ENCODE results near the gene CDH20.

The CDH20 gene

GRCh38 chr18:61530681-61531080 is 197.5 kb downstream of the CDH20 start:
- no peaks in the 10 kb centered on the region for H3K36me3 ChIP-seq (ENCODE audit: insufficient read depth, low read length)
- no peak overlapping the region for H2AFZ ChIP-seq (ENCODE audit: low read depth, low read length)
- no peaks in the 10 kb centered on the region for H3K9me3 ChIP-seq (ENCODE audit: low read length)
- H3K27me3 ChIP-seq (ENCODE audit: insufficient read depth, low read length): no peaks in the 10 kb centered on the region
- no peak overlapping the region for H3K4me3 ChIP-seq (ENCODE audit: low read length)
- H3K4me1 ChIP-seq (ENCODE audit: insufficient read depth, low read length): peaks cover 6% of the 10 kb centered on the region

- Histone ChIP-seq H3K4me1 (ENCODE audit: insufficient read depth, low read length) (peaks cover 6% of the 10 kb centered on the region), H3K36me3 (ENCODE audit: insufficient read depth, low read length) (no peaks in the 10 kb centered on the region), H3K9me3 (ENCODE audit: low read length) (no peaks in the 10 kb centered on the region), H2AFZ (ENCODE audit: low read depth, low read length) (no peak overlapping the region), H3K4me3 (ENCODE audit: low read length) (no peak overlapping the region), H3K27me3 (ENCODE audit: insufficient read depth, low read length) (no peaks in the 10 kb centered on the region)
Measured at GRCh38 chr18:61531182-61531581, 198.0 kb downstream of the CDH20 start.

- Histone ChIP-seq H3K4me3 (ENCODE audit: low read length) (no peak overlapping the region), H2AFZ (ENCODE audit: low read depth, low read length) (no peak overlapping the region), H3K36me3 (ENCODE audit: insufficient read depth, low read length) (no peaks in the 10 kb centered on the region), H3K27me3 (ENCODE audit: insufficient read depth, low read length) (no peaks in the 10 kb centered on the region), H3K4me1 (ENCODE audit: insufficient read depth, low read length) (peaks cover 6% of the 10 kb centered on the region), H3K9me3 (ENCODE audit: low read length) (no peaks in the 10 kb centered on the region)
Measured at GRCh38 chr18:61531891-61532290, 198.7 kb downstream of the CDH20 start.

GRCh38 chr18:61535401-61535800 is 202.2 kb downstream of the CDH20 start:
- Histone ChIP-seq H3K4me3 (ENCODE audit: low read length) (no peak overlapping the region), H2AFZ (ENCODE audit: low read depth, low read length) (no peak overlapping the region)

DNA sequence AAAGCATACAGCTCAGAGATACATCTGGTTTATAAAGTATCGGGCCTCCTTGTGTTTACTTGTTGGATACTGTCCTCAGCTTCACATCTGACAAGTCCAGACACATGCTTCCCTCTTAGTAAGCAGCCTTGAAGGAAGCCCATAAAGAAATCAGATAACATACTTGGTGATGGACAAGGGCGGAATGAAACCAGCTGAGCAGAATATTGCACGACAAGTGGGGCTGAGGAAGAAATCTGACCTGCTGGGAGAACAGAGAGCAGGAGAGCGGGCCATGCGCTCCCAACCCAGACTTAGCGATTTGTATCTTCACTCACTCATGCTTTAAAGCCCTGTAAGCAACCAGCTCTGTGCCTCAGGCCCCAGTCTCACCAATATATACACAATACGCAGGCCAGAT is 208.4 kb downstream of the CDH20 start:
- Histone ChIP-seq H3K4me3 (ENCODE audit: low read length) (no peak overlapping the region), H3K36me3 (ENCODE audit: insufficient read depth, low read length) (no peaks in the 10 kb centered on the region), H3K4me1 (ENCODE audit: insufficient read depth, low read length) (peaks cover 7% of the 10 kb centered on the region), H3K9me3 (ENCODE audit: low read length) (no peaks in the 10 kb centered on the region), H2AFZ (ENCODE audit: low read depth, low read length) (no peak overlapping the region), H3K27me3 (ENCODE audit: insufficient read depth, low read length) (no peaks in the 10 kb centered on the region)

More at GRCh38 chr18:61535401-61535800, 202.2 kb downstream of the CDH20 start:
- Histone ChIP-seq H3K36me3 (ENCODE audit: insufficient read depth, low read length) (no peaks in the 10 kb centered on the region), H3K27me3 (ENCODE audit: insufficient read depth, low read length) (no peaks in the 10 kb centered on the region), H3K4me1 (ENCODE audit: insufficient read depth, low read length) (no peaks in the 10 kb centered on the region), H3K9me3 (ENCODE audit: low read length) (no peaks in the 10 kb centered on the region)

DNA sequence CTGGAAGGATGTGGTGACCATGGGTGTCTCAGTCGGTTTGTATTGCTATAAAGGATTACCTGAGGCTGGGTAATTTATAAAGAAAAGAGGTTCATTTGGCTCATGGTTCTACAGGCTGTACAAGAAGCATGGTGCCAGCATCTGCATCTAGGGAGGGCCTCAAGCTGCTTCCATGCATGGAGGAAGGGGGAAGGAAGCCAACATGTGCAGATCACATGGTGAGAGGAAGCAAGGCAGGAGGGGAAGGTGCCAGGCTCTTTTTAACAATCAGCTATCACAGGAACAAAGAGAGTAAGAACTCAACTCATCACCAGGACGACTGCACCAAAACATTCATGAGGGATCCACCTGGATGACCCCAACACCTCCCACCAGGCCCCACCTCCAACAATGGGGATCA is 209.4 kb downstream of the CDH20 start:
- no peaks in the 10 kb centered on the region for H3K36me3 ChIP-seq (ENCODE audit: insufficient read depth, low read length)
- no peak overlapping the region for H3K4me3 ChIP-seq (ENCODE audit: low read length)
- H2AFZ ChIP-seq (ENCODE audit: low read depth, low read length): no peak overlapping the region
- H3K9me3 ChIP-seq (ENCODE audit: low read length): no peaks in the 10 kb centered on the region
- no peaks in the 10 kb centered on the region for H3K27me3 ChIP-seq (ENCODE audit: insufficient read depth, low read length)
- H3K4me1 ChIP-seq (ENCODE audit: insufficient read depth, low read length): peaks cover 7% of the 10 kb centered on the region

- no peaks in the 10 kb centered on the region for H3K9me3 ChIP-seq (ENCODE audit: low read length)
- peaks cover 7% of the 10 kb centered on the region for H3K4me1 ChIP-seq (ENCODE audit: insufficient read depth, low read length)
- no peak overlapping the region for H3K4me3 ChIP-seq (ENCODE audit: low read length)
- H2AFZ ChIP-seq (ENCODE audit: low read depth, low read length): no peak overlapping the region
- no peaks in the 10 kb centered on the region for H3K36me3 ChIP-seq (ENCODE audit: insufficient read depth, low read length)
- H3K27me3 ChIP-seq (ENCODE audit: insufficient read depth, low read length): no peaks in the 10 kb centered on the region
Measured at GRCh38 chr18:61543518-61543917, 210.3 kb downstream of the CDH20 start.

- Histone ChIP-seq H2AFZ (ENCODE audit: low read depth, low read length) (no peak overlapping the region), H3K36me3 (ENCODE audit: insufficient read depth, low read length) (no peaks in the 10 kb centered on the region), H3K9me3 (ENCODE audit: low read length) (no peaks in the 10 kb centered on the region), H3K27me3 (ENCODE audit: insufficient read depth, low read length) (no peaks in the 10 kb centered on the region), H3K4me1 (ENCODE audit: insufficient read depth, low read length) (peaks cover 8% of the 10 kb centered on the region), H3K4me3 (ENCODE audit: low read length) (no peak overlapping the region)
Measured at GRCh38 chr18:61544178-61544577, 210.9 kb downstream of the CDH20 start.

DNA sequence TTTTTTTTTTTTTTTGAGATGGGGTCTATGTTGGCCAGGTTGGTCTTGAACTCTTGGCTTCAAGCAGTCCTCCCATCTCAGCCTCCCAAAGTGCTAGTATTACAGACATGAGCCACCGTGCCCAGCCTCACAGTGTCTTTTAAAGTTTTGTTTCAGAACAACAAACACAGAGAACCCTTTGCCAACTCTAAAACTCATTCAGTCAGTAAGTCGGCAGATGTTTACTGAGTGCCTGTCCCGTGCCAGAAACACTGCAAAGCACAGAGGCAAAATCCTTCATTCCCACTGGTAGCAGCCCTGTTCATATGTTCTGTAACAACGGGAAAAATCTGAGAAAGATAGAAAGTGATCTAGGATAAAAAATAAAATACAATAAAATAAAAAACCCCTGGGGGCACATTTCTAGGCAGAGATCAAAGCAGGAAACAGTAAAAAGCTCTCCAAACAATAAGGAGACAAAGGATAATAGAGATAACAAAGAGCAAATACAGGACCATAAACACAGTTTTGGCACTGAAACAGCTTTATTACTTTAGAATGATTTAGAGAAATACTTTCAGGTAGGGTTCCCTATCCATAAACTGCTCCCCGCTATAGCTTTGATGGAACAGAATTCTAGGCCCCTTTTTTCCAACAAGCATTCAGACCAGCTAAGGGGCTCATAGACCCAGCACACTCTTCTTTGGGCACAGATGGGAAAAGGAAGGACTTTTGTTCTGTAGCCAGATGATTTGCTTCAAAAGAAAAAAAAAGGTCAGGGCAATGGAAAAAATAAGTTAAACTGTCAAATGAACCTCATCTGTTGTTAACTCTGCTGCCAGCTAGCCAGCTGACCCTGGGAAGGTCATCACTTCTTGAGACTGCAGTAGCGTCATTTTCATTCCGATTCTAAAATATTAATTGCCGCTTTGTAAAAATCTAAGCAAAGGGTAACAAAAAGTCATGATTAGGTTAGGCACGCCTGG is 212.3 kb downstream of the CDH20 start:
- Histone ChIP-seq H3K4me3 (ENCODE audit: low read length) (no peak overlapping the region), H3K27me3 (ENCODE audit: insufficient read depth, low read length) (no peaks in the 10 kb centered on the region), H3K4me1 (ENCODE audit: insufficient read depth, low read length) (peaks cover 12% of the 10 kb centered on the region), H2AFZ (ENCODE audit: low read depth, low read length) (no peak overlapping the region), H3K36me3 (ENCODE audit: insufficient read depth, low read length) (no peaks in the 10 kb centered on the region), H3K9me3 (ENCODE audit: low read length) (no peaks in the 10 kb centered on the region)

GRCh38 chr18:61546590-61546989 is 213.4 kb downstream of the CDH20 start:
- Histone ChIP-seq H3K9me3 (ENCODE audit: low read length) (no peaks in the 10 kb centered on the region), H3K4me1 (ENCODE audit: insufficient read depth, low read length) (peaks cover 12% of the 10 kb centered on the region), H3K4me3 (ENCODE audit: low read length) (no peak overlapping the region), H2AFZ (ENCODE audit: low read depth, low read length) (no peak overlapping the region), H3K36me3 (ENCODE audit: insufficient read depth, low read length) (no peaks in the 10 kb centered on the region), H3K27me3 (ENCODE audit: insufficient read depth, low read length) (no peaks in the 10 kb centered on the region)

DNA sequence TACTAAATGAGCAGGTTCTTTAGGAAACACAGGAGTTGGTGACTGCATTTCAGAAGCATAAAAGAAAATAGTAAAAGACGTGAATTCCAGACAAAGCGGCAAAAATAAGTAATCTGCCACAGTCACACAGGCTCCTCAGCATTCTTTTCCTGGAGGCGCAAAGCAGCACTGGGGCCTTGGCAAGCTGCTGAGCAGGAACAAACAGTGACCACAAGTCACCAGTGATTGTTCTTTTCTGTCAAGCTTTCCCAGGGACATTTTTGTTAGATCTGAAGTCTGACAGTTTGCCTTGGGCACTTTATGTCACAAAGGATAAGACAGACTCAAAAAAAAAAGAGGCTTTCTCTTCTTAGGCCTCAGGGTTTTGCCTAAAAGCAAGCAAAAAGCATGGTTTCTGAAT is 216.2 kb downstream of the CDH20 start:
- Histone ChIP-seq H3K27me3 (ENCODE audit: insufficient read depth, low read length) (no peaks in the 10 kb centered on the region), H2AFZ (ENCODE audit: low read depth, low read length) (no peak overlapping the region), H3K36me3 (ENCODE audit: insufficient read depth, low read length) (no peaks in the 10 kb centered on the region), H3K9me3 (ENCODE audit: low read length) (no peaks in the 10 kb centered on the region), H3K4me3 (ENCODE audit: low read length) (no peak overlapping the region), H3K4me1 (ENCODE audit: insufficient read depth, low read length) (peaks cover 8% of the 10 kb centered on the region)

GRCh38 chr18:61549889-61550288 is 216.7 kb downstream of the CDH20 start:
- no peaks in the 10 kb centered on the region for H3K27me3 ChIP-seq (ENCODE audit: insufficient read depth, low read length)
- H3K36me3 ChIP-seq (ENCODE audit: insufficient read depth, low read length): no peaks in the 10 kb centered on the region
- H3K4me3 ChIP-seq (ENCODE audit: low read length): no peak overlapping the region
- no peak overlapping the region for H2AFZ ChIP-seq (ENCODE audit: low read depth, low read length)
- H3K4me1 ChIP-seq (ENCODE audit: insufficient read depth, low read length): peaks cover 7% of the 10 kb centered on the region
- H3K9me3 ChIP-seq (ENCODE audit: low read length): no peaks in the 10 kb centered on the region

DNA sequence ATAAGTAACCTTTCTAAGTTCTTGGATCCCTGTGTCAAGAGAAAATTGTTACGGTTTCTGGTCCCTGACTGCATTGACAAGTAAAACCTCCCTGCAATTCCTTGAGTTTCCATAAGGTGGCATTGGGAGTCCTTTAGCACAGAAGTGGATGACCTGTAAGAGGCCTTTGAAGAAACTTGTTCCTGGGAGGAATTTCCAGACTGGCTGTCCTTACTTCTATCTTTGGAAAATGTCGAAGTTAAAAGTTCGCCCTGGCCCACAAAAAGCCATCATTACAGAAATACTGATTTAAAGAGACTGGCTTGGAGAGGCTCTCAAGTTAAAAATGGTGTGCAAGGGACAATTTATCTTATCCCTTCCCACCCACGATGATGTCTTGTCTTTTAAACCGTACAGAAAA is 218.4 kb downstream of the CDH20 start:
- H3K27me3 ChIP-seq (ENCODE audit: insufficient read depth, low read length): no peaks in the 10 kb centered on the region
- H3K4me3 ChIP-seq (ENCODE audit: low read length): no peak overlapping the region
- H2AFZ ChIP-seq (ENCODE audit: low read depth, low read length): no peak overlapping the region
- H3K4me1 ChIP-seq (ENCODE audit: insufficient read depth, low read length): peaks cover 7% of the 10 kb centered on the region
- no peaks in the 10 kb centered on the region for H3K36me3 ChIP-seq (ENCODE audit: insufficient read depth, low read length)
- H3K9me3 ChIP-seq (ENCODE audit: low read length): no peaks in the 10 kb centered on the region
